Measurements from ENCODE around the gene DPM1. TPM values are rescaled to one million over a fixed set of nuclear protein-coding genes. Genes with fewer than 3 reads are reported as not detected.

DPM1 gene
- total RNA-seq, 4 donors from 2014 or later, result 3.2 to 42.9 (median 38.4) TPM

GRCh38 chr20:50909413-50909812, 48.9 kb downstream of the DPM1 start:
- H3K27ac ChIP-seq, result no peak overlapping the region
- no peaks in the 10 kb centered on the region for H3K9me3 ChIP-seq
- H3K4me1 ChIP-seq, result peaks cover 0 to 37% (median 2%) of the 10 kb centered on the region in 4 donors
- no peaks in the 10 kb centered on the region for H3K27me3 ChIP-seq
- no peak for DNase-seq
- intact Hi-C loops (cut with DNase I; ENCODE audit: low total_unique reads), result no loop called here
- H3K4me3 ChIP-seq, result no peak overlapping the region
- no peaks in the 10 kb centered on the region for H3K36me3 ChIP-seq
- TF ChIP-seq CTCF (IDR thresholded peaks at IDR 0.05), result no peak
- TF ChIP-seq POLR2A (IDR thresholded peaks at IDR 0.05), result no peak
- no peak for TF ChIP-seq EP300 (IDR thresholded peaks at IDR 0.05; ENCODE audit: low read depth)
- no peak for TF ChIP-seq POLR2AphosphoS5 (IDR thresholded peaks at IDR 0.05)
- 83 to 93% methylated on average over 3 of the region's 3 CpGs for WGBS, 2 donors (ENCODE audit: low coverage in 1 of 2)
- in situ Hi-C loops (cut with MboI; ENCODE audit: low pct_ligation_motif_present in 1 of 4, low pct_unique_long_range_greater_than_20kb in 1 of 4, low sequenced_read_pairs in 3 of 4), result no loop called here

- intact Hi-C loops (cut with DNase I; ENCODE audit: low total_unique reads), result no loop called here
- no peak overlapping the region for H3K27ac ChIP-seq
- in situ Hi-C loops (cut with MboI; ENCODE audit: low pct_ligation_motif_present in 1 of 4, low pct_unique_long_range_greater_than_20kb in 1 of 4, low sequenced_read_pairs in 3 of 4), result no loop called here
- H3K4me1 ChIP-seq, result peaks cover 0 to 13% (median 5%) of the 10 kb centered on the region in 4 donors
- peaks cover 0 to 19% (median 0%) of the 10 kb centered on the region in 4 donors for H3K36me3 ChIP-seq
- 88 to 100% methylated on average over 2 to 6 of the region's 6 CpGs for WGBS, 2 donors (ENCODE audit: low coverage in 1 of 2)
- TF ChIP-seq POLR2AphosphoS5 (IDR thresholded peaks at IDR 0.05), result no peak
- TF ChIP-seq EP300 (IDR thresholded peaks at IDR 0.05; ENCODE audit: low read depth), result no peak
- TF ChIP-seq CTCF (IDR thresholded peaks at IDR 0.05), result no peak
- no peak for TF ChIP-seq POLR2A (IDR thresholded peaks at IDR 0.05)
- DNase-seq, result no peak
- no peaks in the 10 kb centered on the region for H3K9me3 ChIP-seq
- no peaks in the 10 kb centered on the region for H3K27me3 ChIP-seq
- no peak overlapping the region for H3K4me3 ChIP-seq
These were observed 54.2 kb downstream of the DPM1 start for GRCh38 chr20:50904067-50904570.

GRCh38 chr20:50903353-50904051, 54.8 kb downstream of the DPM1 start:
- in situ Hi-C loops (cut with MboI; ENCODE audit: low pct_ligation_motif_present in 1 of 4, low pct_unique_long_range_greater_than_20kb in 1 of 4, low sequenced_read_pairs in 3 of 4), result no loop called here
- H3K4me3 ChIP-seq, result no peak overlapping the region
- peaks cover 0 to 11% (median 5%) of the 10 kb centered on the region in 4 donors for H3K4me1 ChIP-seq
- TF ChIP-seq EP300 (IDR thresholded peaks at IDR 0.05; ENCODE audit: low read depth) (no peak), POLR2A (IDR thresholded peaks at IDR 0.05) (no peak), CTCF (IDR thresholded peaks at IDR 0.05) (no peak), POLR2AphosphoS5 (IDR thresholded peaks at IDR 0.05) (no peak)
- 73 to 75% methylated on average over 5 to 8 of the region's 8 CpGs for WGBS, 2 donors (ENCODE audit: low coverage in 1 of 2)
- H3K27ac ChIP-seq, result no peak overlapping the region
- DNase-seq, result no peak
- intact Hi-C loops (cut with DNase I; ENCODE audit: low total_unique reads), result no loop called here
- peaks cover 0 to 22% (median 0%) of the 10 kb centered on the region in 4 donors for H3K36me3 ChIP-seq
- H3K9me3 ChIP-seq, result no peaks in the 10 kb centered on the region
- H3K27me3 ChIP-seq, result no peaks in the 10 kb centered on the region

- H3K36me3 ChIP-seq, result peaks cover 0 to 38% (median 5%) of the 10 kb centered on the region in 4 donors
- WGBS, 2 donors (ENCODE audit: low coverage in 1 of 2), result 82 to 98% methylated on average over 1 of the region's 1 CpG
- H3K27ac ChIP-seq, result no peak overlapping the region
- in situ Hi-C loops (cut with MboI; ENCODE audit: low pct_ligation_motif_present in 1 of 4, low pct_unique_long_range_greater_than_20kb in 1 of 4, low sequenced_read_pairs in 3 of 4) (no loop called here), intact Hi-C loops (cut with DNase I; ENCODE audit: low total_unique reads) (no loop called here)
- no peaks in the 10 kb centered on the region for H3K27me3 ChIP-seq
- no peak overlapping the region for H3K4me3 ChIP-seq
- H3K9me3 ChIP-seq, result no peaks in the 10 kb centered on the region
- no peak for DNase-seq
- TF ChIP-seq CTCF (IDR thresholded peaks at IDR 0.05), result no peak
- no peak for TF ChIP-seq POLR2A (IDR thresholded peaks at IDR 0.05)
- TF ChIP-seq POLR2AphosphoS5 (IDR thresholded peaks at IDR 0.05), result no peak
- TF ChIP-seq EP300 (IDR thresholded peaks at IDR 0.05; ENCODE audit: low read depth), result no peak
- H3K4me1 ChIP-seq, result peaks cover 0 to 9% (median 5%) of the 10 kb centered on the region in 4 donors
These were observed 57.0 kb downstream of the DPM1 start for GRCh38 chr20:50901301-50901700.
